ENCODE results near the gene PHC2. TPM values are rescaled to one million over a fixed set of nuclear protein-coding genes. Genes with fewer than 3 reads are reported as not detected.
"Not testable (repeated sequence)": the region's sequence is repeated elsewhere in the genome, so short reads cannot be mapped to it uniquely, and the experiment has no call there.

Gene PHC2
- total RNA-seq, 1 experiment from 2014 or later = 60.7 TPM

DNA sequence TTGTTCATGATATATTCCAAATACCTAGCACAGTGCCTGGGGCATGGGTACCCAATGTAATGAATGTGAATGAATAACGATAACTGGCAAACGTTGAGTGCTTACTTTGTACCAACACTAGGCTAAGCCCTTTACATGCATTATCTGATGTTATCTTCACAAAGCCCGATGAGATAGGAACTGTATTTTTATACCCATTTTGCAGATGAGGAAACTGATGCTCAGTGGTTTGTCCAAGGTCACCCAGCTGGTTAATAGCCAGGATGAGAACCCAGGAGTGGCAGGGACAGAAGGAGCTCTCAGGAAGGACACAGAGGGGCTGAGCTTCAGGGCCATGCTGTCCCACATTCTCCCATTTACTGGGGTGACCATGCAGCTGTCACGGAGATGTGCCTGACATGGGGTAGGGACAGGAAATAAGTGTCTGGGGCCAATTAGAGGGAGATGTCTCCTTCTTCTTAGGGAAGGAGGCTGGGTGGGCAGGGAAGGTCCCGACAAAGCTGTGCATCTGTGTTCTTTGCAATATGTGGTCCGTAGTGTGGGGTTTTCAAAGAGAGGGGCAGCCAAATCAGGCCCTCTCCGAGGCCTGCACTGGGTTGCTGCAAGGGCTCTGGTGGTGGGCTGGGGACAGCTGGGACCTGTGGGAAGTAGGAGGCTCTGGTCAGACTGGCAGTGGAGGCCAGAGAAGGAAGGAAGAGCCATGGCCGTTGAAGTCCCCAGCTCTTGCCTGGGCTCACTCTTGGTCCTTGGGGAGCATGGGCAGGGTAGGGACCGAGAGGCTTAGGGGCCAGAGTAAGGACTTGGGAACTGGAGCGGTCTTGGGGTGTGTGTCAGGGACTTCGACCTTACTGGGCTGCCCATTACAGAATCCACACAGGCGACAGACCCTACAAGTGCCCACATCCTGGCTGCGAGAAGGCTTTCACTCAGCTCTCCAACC is 136.6 kb downstream of the PHC2 start:
- no peak for DNase-seq (ENCODE audit: low spot score)

DNA sequence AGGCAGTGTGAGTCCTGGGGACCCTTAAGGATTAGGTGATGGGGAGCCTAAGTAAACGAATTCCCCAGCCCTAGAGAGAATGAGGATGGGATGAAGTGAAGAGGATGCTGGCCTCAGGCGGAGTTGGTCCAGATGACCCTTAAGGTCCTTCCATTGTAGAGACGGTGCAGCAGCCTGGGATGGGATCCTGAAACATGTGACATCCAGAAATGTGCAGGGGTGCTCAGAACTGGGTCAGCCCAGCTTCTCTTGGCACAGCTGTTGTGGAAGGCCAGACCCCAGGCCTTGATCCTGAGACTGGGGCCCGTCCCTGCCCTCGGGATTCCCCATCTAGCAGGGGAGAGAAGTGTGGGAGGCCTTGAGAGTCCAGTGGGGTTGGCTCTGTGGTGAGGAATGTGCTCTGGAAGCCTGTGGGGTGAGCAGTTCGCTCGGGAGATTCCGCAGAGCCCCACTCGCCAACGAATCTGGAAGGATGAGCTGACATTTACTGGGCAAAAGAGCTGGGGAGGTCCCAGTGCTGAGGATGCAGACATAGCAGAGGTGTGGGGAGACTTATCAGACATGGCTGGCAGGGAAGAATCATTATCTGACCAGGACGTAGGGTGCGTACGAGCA is 138.1 kb downstream of the PHC2 start:
- DNase-seq (ENCODE audit: low spot score) = no peak

DNA sequence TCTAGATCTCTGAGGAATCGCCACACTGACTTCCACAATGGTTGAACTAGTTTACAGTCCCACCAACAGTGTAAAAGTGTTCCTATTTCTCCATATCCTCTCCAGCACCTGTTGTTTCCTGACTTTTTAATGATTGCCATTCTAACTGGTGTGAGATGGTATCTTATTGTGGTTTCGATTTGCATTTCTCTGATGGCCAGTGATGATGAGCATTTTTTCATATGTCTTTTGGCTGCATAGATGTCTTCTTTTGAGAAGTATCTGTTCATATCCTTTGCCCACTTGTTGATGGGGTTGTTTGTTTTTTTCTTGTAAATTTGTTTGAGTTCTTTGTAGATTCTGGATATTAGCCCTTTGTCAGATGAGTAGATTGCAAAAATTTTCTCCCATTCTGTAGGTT is 140.3 kb downstream of the PHC2 start:
- not testable (repeated sequence) for DNase-seq (ENCODE audit: low spot score)

DNA sequence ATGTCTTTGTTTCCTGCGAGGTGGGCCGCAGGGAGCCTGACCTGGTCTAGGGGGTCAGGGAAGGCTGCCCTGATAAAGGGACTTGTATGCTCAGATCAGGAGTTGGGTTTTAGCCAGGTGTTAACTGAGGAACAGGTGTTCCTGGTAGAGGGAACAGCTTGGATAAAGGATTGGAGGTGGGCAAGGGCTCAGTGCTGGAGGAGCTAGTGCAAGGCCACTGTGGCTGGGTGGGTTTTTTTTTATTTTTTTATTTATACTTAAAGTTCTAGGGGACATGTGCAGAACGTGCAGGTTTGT is 141.1 kb downstream of the PHC2 start:
- DNase-seq (ENCODE audit: low spot score) = no peak

DNA sequence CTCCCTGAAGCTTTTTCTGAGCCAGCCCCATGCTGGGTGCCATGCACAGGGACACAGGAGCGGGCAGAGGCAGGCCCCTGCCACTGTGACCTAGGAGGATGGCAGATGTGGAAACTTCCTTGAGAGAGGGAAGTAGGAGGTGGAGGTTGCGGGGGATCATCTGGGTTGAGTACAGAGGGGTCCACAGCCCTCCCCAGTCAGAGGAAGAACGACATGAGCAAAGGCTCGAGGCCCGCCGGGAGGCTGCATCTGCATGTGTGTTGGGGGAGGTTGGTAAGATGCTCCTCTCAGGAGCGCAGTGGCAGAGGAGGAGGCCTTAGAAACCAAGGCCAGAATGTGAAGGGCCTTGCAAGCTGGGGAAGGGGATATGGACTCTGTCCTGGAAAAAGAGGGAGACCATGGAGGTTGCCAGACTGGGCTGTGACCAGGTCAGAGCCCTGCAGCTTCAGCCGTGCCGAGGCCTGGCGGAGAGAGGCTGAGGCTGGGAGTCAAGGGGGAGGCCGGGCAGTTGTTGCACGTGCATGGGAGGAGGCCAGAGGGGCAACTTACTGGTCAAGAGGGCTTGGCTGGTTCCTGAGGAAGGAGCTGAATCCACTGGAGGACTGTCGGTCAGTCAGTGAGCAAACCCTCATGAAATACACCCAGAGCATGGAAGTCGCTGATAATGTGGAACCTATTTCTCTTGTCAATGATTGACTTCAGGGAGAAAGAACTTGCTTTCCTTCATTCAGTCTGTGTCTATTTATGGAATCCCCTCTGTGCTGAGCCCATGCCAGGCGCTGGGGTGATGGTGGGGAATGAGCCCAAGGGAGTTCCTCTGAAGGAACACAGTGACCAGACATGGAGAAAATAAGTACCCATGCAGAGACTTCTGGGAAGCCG is 141.7 kb downstream of the PHC2 start:
- no peak for DNase-seq (ENCODE audit: low spot score)

DNA sequence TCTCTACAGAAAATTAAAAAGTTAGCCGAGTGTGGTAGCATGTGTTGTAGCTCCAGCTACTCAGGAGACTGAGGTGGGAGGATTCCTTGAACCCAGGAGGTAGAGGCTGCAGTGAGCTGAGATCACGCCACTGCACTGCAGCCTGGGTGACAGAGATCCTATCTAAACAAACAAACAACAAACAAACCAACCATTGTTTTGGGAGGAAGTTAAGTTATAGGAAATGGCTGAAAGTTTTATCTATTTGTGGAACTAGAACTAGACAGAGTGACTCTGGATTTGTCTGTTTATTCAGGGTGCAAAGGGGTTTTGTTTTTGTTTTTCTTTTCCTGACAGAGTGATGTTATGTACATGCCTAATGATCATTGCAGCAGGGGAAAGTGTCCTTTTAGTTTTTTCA is 143.6 kb downstream of the PHC2 start:
- no peak for DNase-seq (ENCODE audit: low spot score)

DNA sequence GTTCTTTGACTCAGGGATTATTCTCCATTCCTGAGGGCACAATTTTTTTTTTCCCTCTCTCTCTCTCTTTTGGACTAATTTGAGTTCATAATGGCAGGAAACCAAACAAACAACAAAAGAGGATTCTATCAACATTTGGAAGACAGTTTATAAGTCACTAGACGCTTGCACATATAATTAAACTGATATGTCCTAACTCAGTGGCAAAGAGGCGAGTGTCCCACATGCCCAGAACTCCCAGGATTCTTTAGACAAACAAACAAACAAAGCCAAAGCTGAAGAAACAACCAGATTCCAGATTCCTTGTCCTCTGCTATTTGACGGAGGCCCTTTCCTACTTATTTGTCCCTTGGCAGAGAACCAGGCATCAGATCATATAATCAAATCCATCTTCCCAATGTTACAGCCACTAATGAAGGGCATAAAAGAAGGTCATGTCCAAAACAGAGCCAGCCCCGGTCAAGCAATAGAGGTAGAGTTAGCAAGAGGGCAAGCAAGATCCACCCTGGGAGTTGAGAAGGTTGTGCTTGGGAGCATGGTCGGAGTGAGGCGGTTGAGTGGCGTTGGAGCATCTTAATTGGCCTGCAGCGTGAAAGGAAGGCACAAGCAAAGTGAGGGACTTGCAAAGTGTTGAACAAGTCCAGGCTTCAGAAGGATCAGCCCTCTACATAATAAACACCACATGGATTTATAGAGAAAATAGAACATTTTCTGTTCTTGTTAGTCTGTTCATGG is 144.3 kb downstream of the PHC2 start:
- DNase-seq (ENCODE audit: low spot score) = no peak

DNA sequence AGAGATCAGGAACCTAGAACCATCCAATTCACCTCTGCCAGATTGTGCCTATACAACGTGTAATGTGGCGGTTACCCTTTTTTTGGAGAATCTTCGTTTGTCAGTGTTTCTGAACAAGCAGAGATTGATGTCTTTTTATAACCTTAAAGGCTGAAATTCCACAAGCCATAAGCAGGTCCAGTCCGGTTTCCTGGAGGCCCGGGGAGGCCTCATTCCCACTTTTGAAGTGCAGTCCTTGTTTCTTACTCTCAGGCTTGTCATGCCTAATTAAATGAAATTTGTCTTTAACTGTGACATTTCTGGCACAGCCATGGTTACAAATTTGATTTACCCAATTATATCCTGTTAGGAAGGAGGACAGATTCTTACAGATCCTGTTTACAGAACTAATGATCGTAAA is 146.8 kb downstream of the PHC2 start:
- no peak for DNase-seq (ENCODE audit: low spot score)

DNA sequence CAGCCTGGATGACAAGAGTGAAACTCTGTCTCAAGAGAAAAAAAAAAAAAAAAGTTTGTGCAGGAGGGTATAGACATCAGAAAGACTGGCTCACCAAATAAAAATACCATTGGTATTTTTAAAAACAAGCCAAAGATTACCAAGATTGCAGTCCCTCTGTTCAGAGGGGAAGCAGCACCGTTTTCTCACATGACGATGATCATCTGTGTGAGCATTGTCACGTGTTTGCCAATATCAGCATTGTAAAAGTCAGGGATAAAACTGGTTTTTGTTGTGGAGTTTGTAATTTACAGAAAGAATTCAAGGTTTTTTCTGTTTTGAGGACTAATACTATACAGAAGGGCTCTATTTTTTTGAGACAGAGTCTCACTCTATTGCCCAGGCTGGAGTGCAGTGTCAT is 148.1 kb downstream of the PHC2 start:
- DNase-seq (ENCODE audit: low spot score) = no peak

DNA sequence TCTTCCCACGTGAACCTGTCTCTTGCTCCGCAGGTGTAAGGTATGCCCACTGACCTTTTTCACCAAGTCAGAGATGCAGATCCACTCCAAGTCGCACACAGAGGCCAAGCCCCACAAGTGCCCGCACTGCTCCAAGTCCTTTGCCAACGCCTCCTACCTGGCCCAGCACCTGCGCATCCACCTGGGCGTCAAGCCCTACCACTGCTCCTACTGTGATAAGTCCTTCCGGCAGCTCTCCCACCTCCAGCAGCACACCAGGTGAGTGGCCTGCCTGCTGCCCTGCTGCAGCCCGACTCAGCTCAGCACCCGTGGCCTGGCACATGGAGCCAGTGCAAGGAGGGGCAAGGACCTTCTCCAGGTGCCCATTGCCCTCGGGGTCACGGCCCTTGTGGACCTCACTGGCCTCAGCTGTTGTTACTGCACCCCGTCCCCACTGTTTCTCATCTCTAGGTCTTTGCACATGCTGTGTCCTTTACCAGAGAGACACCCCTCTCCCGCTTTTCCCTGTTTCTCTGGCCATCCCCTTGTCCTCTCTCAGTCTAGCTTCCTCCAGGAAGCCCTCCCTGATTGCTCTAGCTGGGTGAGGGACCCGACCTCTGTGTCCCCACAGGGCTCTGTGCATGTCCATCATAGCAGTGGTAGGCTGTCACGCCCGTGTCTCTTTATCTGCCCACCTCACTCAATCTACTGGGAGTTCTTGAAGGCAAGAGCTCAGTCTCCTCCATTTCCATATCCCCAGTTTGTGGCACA is 149.2 kb downstream of the PHC2 start:
- DNase-seq (ENCODE audit: low spot score) = no peak

DNA sequence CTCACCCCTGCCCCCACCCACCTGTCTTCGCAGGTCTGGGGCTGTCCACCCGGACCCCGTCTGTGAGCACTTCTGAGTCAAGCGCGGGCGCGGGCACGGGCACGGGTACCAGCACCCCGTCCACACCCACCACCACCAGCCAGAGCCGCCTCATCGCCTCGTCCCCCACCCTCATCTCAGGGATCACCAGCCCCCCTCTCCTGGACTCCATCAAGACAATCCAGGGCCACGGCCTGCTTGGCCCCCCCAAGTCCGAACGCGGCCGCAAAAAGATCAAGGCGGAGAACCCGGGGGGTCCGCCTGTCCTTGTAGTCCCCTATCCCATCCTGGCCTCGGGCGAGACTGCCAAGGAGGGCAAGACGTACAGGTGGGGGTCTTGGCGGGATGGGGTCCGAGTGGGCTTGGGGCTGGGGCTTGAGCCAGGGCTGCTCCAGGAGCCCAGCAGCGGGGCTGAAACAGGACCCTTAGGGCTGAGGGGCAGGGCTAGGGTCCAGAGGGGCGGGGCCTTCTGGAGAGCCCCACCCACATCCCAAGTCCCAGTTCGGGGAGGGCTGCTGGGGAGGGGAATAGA is 150.7 kb downstream of the PHC2 start:
- DNase-seq (ENCODE audit: low spot score) = no peak

DNA sequence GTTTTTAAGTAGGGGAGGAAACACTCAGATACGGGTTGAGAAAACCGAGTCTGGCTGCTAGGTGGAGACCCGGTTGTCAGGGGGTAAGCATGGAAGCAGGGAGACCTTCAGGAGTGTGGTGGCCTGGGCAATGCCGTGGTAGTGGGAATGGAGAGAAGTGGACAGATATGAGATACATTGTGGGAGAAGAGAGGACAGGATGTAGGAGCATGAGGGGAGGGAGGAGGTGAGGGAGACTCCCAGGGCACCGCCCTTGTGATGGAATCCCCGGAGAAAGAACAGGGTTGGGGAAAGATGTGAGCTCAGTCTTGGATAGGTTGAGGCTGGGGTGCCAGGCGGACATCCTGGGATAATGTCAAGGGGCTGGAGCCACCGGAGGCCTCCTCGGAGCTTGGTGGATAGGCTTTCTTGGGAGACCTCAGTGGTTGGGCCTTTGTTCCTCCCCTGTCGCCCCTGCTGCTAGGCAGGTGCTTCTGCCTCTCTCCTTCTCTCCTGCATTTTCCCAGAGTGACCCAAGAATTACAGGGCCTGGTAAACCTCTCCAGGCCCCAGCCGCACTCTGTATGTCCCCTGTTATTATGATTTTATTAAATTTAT is 153.3 kb downstream of the PHC2 start:
- no peak for DNase-seq (ENCODE audit: low spot score)

DNA sequence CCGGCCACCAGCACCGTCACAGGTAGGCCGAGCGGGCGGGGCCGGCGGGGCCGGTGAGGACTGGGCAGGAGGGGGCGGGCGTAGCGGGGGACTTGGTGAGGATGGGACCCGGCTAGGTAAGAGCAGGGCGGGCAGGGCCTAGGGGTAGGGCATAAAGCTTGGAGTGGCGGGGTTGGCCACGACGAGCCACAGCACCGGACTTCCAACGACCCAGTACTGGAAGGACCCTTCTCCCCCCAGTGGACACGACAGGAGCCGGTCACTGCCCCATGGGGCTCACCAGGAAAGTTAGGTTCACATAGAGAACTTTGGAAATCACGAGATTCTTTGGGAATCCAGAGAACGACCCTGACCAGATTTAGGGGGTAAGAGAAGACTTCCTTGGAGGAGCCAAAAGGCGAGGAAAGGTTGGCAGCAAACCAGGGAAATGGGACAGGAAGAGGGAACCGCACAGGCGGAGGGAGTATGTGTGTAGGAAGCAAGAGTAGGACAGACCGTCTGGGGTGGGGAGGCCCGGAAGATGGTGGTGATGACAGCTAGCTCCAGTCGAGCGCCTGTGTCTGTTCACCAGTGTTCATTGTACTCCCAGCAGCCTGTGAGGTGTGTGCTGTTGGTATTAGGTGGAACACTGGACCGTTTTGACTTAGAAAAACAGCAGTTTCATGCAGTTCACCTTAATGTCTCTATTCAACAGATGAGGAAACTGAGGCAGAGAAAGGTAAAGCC is 154.2 kb downstream of the PHC2 start:
- no peak for DNase-seq (ENCODE audit: low spot score)

DNA sequence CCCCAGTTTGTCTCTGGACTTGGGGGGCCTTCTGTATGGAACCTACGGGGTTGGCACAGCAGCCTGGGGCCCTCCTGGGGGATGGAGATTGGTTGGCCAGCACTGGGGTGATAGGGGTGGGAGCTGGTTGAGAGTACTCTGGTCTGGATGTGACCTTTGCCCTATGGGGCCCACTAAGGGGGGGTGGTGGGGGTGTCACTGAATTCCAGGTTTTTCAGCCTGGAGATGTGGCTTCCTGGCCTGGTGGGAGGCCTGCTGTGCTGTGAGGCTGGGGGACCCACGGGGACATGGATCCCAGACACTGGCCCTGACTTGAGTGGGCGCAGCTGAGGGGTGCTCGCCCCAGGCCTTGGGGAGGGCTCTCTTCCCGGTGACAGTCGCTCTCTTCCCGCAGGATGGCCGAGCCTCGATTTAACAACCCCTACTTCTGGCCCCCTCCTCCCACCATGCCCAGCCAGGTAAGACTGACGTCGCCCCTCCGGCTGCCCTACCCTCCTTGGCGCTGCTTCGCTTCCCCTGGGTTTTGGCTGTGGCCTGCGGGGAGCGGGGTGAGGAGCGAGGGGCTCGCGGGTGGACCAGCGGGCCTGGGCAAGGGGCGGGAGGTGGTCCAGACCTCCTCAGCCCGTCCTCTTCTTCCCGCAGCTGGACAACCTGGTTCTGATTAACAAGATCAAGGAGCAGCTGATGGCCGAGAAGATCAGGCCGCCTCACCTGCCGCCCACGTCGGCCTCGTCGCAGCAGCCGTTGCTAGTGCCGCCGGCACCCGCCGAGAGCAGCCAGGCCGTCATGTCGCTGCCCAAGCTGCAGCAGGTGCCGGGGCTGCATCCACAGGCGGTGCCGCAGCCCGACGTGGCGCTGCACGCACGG is 155.0 kb downstream of the PHC2 start:
- DNase-seq (ENCODE audit: low spot score) = no peak

DNA sequence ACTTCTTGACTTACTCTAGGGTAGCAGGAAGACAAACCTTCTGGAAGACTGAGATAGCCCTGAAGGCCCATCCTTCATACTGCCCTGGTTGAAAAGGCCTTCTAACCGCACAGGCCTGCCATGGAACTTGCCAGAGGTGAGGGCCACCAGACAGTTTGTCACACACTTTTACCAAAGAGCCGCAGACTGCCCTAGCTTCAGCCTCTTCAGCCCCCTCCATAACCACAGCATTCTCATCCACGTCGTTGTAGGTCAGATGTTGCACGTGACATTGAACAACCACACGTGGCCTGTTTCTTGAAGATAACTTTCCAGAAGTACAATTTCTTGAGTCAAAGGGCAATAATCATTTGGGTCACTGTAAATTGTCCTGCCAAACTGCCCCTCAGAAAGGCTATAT is 155.7 kb downstream of the PHC2 start:
- DNase-seq (ENCODE audit: low spot score) = no peak

DNA sequence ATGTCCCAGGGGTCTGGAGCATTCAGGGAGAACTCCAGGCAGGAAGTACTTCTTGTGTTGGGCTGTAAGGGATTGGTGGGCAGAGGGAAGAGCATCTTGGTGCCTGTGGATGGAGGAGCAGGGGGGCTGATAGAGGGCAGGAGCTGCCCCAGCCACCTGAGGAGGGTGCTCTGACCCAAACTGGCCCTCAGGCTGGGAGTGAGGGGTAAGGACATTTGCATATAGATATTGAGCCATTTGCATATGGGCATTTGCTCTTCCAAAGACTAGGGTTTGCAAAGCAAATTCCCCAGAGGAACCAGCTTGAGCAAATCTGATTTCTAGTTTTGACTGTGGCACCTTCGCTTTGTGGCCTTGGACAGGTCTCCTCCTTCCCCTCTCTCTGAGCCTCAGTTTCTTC is 156.4 kb downstream of the PHC2 start:
- no peak for DNase-seq (ENCODE audit: low spot score)

DNA sequence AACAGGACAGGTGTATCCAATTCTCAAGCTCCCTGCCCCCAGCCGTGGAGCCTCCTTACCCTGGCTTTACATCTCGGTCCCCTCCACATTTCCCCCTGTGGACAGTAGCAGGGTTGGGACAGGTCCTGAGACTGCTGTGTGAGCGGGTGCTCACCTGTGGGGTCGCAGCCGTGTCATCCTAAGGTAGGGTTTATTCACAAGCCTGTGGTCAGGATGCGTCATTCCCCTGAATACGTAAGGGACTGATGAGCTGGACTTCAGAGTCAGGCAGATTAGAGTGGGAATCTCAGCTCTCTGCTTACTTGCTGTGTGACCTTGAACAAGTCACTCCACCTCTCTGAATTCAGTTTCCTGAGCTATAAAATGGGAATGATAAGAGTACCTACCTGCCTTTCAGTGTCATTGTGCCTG is 156.9 kb downstream of the PHC2 start:
- no peak for DNase-seq (ENCODE audit: low spot score)

Measured in H4 (cell line).